H9 (cell line): ENCODE data around the gene MTCH1. TPM values are rescaled to one million over a fixed set of nuclear protein-coding genes. Genes with fewer than 3 reads are reported as not detected.
"Not testable (repeated sequence)": the region's sequence is repeated elsewhere in the genome, so short reads cannot be mapped to it uniquely, and the experiment has no call there.

Source experiments
- DNase-seq: peaks from one replicate; pipeline ENCODE4 v3.0.0-alpha.2; 2017
- H2AFZ ChIP-seq: one replicate; pipeline ENCODE4 v1.6.1; 2013; ENCODE audit warnings: mild to moderate bottlenecking, low read length, control low read depth, moderate library complexity
- H2AK5ac ChIP-seq: 2 replicates; pipeline ENCODE4 v1.6.1; 2013; ENCODE audit warnings: low read length, control low read depth, mixed read lengths; ENCODE audit not compliant: insufficient read length
- H2BK120ac ChIP-seq: one replicate; pipeline ENCODE4 v1.6.1; 2013; ENCODE audit warnings: low read depth, mild to moderate bottlenecking, low read length, control low read depth, inconsistent platforms; ENCODE audit not compliant: poor library complexity, severe bottlenecking
- H2BK12ac ChIP-seq: 2 replicates; pipeline ENCODE4 v1.6.1; 2013; ENCODE audit warnings: low read length, control low read depth, mixed read lengths, low read depth; ENCODE audit not compliant: insufficient read length
- H2BK15ac ChIP-seq: 2 replicates; pipeline ENCODE4 v1.6.1; 2013; ENCODE audit warnings: low read depth, low read length, control low read depth
- H2BK20ac ChIP-seq: one replicate; pipeline ENCODE4 v1.6.1; 2013; ENCODE audit warnings: low read depth, mild to moderate bottlenecking, low read length, control low read depth, inconsistent platforms; ENCODE audit not compliant: poor library complexity, severe bottlenecking
- H2BK5ac ChIP-seq: 2 replicates; pipeline ENCODE4 v1.6.1; 2013; ENCODE audit warnings: low read length, control low read depth, mixed read lengths; ENCODE audit not compliant: insufficient read length
- H3K14ac ChIP-seq: 2 replicates; pipeline ENCODE4 v1.6.1; 2013; ENCODE audit warnings: low read length, control low read depth; ENCODE audit not compliant: insufficient read depth
- H3K18ac ChIP-seq: 2 replicates; pipeline ENCODE4 v1.6.1; 2013; ENCODE audit warnings: low read depth, mild to moderate bottlenecking, mixed read lengths, low read length, control low read depth; ENCODE audit not compliant: insufficient read length
- H3K23ac ChIP-seq: 2 replicates; pipeline ENCODE4 v1.6.1; 2013; ENCODE audit warnings: low read length, control low read depth, mixed read lengths, low read depth; ENCODE audit not compliant: insufficient read length
- H3K23me2 ChIP-seq: 2 replicates; pipeline ENCODE4 v1.6.1; 2013; ENCODE audit warnings: low read depth, mild to moderate bottlenecking, mixed read lengths, low read length, control low read depth; ENCODE audit not compliant: insufficient read length, poor library complexity, severe bottlenecking
- H3K27ac ChIP-seq: 2 replicates; pipeline ENCODE4 v1.5.1; 2013; ENCODE audit warnings: low read length, control low read depth, mixed read lengths, low read depth; ENCODE audit not compliant: insufficient read length
- H3K27me3 ChIP-seq: 2 replicates; pipeline ENCODE4 v1.6.1; 2013; ENCODE audit warnings: low read length, control low read depth, inconsistent platforms; ENCODE audit not compliant: insufficient read depth
- H3K4ac ChIP-seq: 2 replicates; pipeline ENCODE4 v1.6.1; 2013; ENCODE audit warnings: low read depth, mild to moderate bottlenecking, control low read depth, inconsistent platforms, low read length, moderate library complexity
- H3K4me1 ChIP-seq: 2 replicates; pipeline ENCODE4 v1.6.1; 2013; ENCODE audit warnings: low read length, control low read depth, inconsistent platforms; ENCODE audit not compliant: insufficient read depth
- H3K4me2 ChIP-seq: 2 replicates; pipeline ENCODE4 v1.6.1; 2013; ENCODE audit warnings: low read length, control low read depth, mixed read lengths; ENCODE audit not compliant: insufficient read length, insufficient read depth
- H3K56ac ChIP-seq: 2 replicates; pipeline ENCODE4 v1.6.1; 2013; ENCODE audit warnings: low read depth, mild to moderate bottlenecking, mixed read lengths, low read length, control low read depth; ENCODE audit not compliant: insufficient read length
- H3K79me1 ChIP-seq: 2 replicates; pipeline ENCODE4 v1.6.1; 2013; ENCODE audit warnings: low read depth, mild to moderate bottlenecking, moderate library complexity, low read length, control low read depth, inconsistent platforms; ENCODE audit not compliant: insufficient read depth, poor library complexity, severe bottlenecking
- H3K79me2 ChIP-seq: 2 replicates; pipeline ENCODE4 v1.6.1; 2013; ENCODE audit warnings: low read length, control low read depth, inconsistent platforms; ENCODE audit not compliant: insufficient read depth
- H3K9ac ChIP-seq: 2 replicates; pipeline ENCODE4 v1.6.1; 2013; ENCODE audit warnings: low read length, control low read depth, mixed read lengths; ENCODE audit not compliant: insufficient read length; ENCODE audit errors: extremely low read depth
- H3K9me3 ChIP-seq: one replicate; pipeline ENCODE4 v1.6.1; 2013; ENCODE audit warnings: low read depth, low read length, inconsistent platforms; ENCODE audit not compliant: control insufficient read depth
- H3T11ph ChIP-seq: one replicate; pipeline ENCODE4 v1.6.1; 2013; ENCODE audit warnings: mild to moderate bottlenecking, low read length, control low read depth, inconsistent platforms
- H4K20me1 ChIP-seq: one replicate; pipeline ENCODE4 v1.6.1; 2013; ENCODE audit not compliant: control insufficient read depth, insufficient read length, insufficient read depth
- H4K5ac ChIP-seq: 2 replicates; pipeline ENCODE4 v1.6.1; 2013; ENCODE audit warnings: low read depth, mild to moderate bottlenecking, mixed read lengths, low read length, control low read depth; ENCODE audit not compliant: insufficient read length
- H4K8ac ChIP-seq: replicated peaks from 2 replicates; pipeline ENCODE4 v1.6.1; 2013; ENCODE audit warnings: low read length, control low read depth, mixed read lengths, low read depth; ENCODE audit not compliant: insufficient read length
- H4K91ac ChIP-seq: 2 replicates; pipeline ENCODE4 v1.6.1; 2013; ENCODE audit warnings: low read depth, mild to moderate bottlenecking, moderate library complexity, mixed read lengths, low read length, control low read depth; ENCODE audit not compliant: insufficient read length
- H3K27ac Mint-ChIP-seq, 3 experiments: 2 replicates in 2 of 3; 3 replicates in 1 of 3; pipeline ENCODE4 v1.8.0; 2020 to 2021; ENCODE audit warnings: mixed read lengths in 3 of 3, mild to moderate bottlenecking in 1 of 3, moderate library complexity in 1 of 3
- H3K27me3 Mint-ChIP-seq: 2 replicates; pipeline ENCODE4 v1.8.0; 2021; ENCODE audit warnings: low read depth, mild to moderate bottlenecking, moderate library complexity, mixed read lengths
- H3K36me3 Mint-ChIP-seq, 3 experiments: 2 replicates in 2 of 3; 3 replicates in 1 of 3; pipeline ENCODE4 v1.8.0; 2020 to 2021; ENCODE audit warnings: low read depth in 3 of 3, mixed read lengths in 3 of 3; ENCODE audit not compliant: insufficient read depth in 1 of 3
- H3K4me1 Mint-ChIP-seq, 2 experiments: 2 replicates each; pipeline ENCODE4 v1.8.0; 2020; ENCODE audit warnings: mixed read lengths in 2 of 2
- H3K4me3 Mint-ChIP-seq, 2 experiments: 2 replicates in 1 of 2; 3 replicates in 1 of 2; pipeline ENCODE4 v1.8.0; 2020 to 2021; ENCODE audit warnings: mild to moderate bottlenecking in 2 of 2, mixed read lengths in 2 of 2, moderate library complexity in 1 of 2
- H3K9me3 Mint-ChIP-seq, 2 experiments: 2 replicates in 1 of 2; 3 replicates in 1 of 2; pipeline ENCODE4 v1.8.0; 2020; ENCODE audit warnings: mild to moderate bottlenecking in 2 of 2, mixed read lengths in 2 of 2, moderate library complexity in 1 of 2
- CTCF ChIP-seq: fragments of 200-600 bp; sonication (generic); conservative IDR thresholded peaks from 3 replicates; pipeline ENCODE4 v1.8.0; 2021; ENCODE audit warnings: antibody characterized with exemption, mild to moderate bottlenecking
- WGBS: extraction: QIAGEN DNeasy Blood & Tissue Kit; methylation state at CpG from one replicate; pipeline ENCODE4 v1.1.7; 2013; ENCODE audit warnings: missing lambda C conversion rate, low lambda C conversion rate, mixed read lengths; ENCODE audit not compliant: insufficient read length; ENCODE audit errors: extremely low coverage; 5-methylcytosine and 5-hydroxymethylcytosine counted together
- total RNA-seq: library from RNA; stranded (reverse); gene quantifications from 2 replicates; pipeline ENCODE4 v1.2.1, GENCODE V29; 2021

The MTCH1 gene
- total RNA-seq, 1 experiment from 2014 or later = 200 TPM

DNA sequence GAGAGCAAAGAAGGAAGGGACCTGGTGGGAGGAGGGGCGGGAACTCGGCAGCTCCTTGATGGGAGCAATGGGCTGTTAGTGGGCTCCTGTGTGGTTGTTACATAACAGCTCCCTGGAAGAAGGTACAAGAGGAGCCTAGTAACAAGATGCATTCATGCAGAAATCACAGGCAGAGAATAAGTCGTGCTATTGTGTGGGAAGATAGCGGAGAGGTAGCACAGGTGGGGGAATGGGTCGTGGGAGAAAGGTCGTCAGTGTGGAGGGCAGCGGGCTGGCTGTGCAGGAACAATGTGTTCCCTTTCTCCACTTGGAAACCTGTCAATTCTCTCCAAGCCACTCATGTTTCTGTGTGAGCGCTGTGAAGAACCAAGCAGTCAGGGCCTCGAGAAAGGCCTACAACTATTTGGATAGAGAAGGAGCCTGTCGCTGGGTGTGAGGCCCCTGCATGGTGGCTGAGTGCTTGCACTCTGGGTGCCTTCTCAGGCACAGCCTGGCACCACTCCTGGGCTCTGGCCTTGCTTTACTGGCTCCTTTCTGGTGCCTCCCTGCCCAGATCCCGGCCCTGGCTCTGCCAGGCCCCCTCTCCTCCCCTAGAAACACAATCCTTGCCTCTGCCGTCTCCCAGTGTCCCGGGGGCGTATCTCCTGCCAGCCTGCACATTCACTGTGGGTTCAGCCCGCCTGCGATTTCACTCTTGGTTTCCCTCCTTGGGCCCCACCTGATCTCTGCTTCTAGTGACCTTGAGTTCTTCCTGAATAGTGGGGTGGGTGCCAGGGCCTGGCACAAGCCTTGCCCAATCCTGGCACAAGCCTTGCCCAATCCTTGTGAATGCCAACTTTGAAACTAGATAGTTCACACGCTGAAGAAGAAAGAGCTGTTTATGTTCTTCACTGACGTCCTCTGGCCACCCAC, 12.1 kb upstream of the MTCH1 start:
- no CpG with 5 or more reads among the region's 18 CpGs for WGBS

DNA sequence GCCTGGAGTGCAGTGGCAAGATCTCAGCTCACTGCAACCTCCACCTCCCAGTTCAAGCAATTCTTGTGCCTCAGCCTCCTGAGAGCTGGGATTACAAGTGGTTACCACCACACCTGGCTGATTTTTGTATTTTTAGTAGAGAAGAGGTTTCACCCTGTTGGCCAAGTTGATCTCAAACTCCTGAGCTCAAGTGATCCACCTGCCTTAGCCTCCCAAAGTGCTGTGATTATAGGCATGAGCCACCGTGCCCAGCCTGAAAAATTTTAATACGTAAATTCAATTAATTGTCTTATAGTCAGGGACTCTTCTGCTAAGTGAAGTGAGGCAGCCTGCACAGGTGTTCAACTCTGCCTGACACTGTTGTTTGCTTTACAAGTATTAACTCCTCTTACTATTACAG, 4.4 kb upstream of the MTCH1 start:
- not testable (repeated sequence) for H4K20me1 ChIP-seq, H2BK12ac ChIP-seq, H2BK20ac ChIP-seq, H3K27me3 ChIP-seq, H3K36me3 Mint-ChIP-seq, H3K56ac ChIP-seq, H2AFZ ChIP-seq, H3K27ac Mint-ChIP-seq, H3K14ac ChIP-seq, H4K8ac ChIP-seq, H3T11ph ChIP-seq, H3K4me2 ChIP-seq, H3K4me1 Mint-ChIP-seq, H2AK5ac ChIP-seq, H4K5ac ChIP-seq, H3K79me2 ChIP-seq, H3K4me1 ChIP-seq, H3K9ac ChIP-seq, DNase-seq, H3K27ac ChIP-seq, H3K4me3 Mint-ChIP-seq, H2BK15ac ChIP-seq, H3K18ac ChIP-seq, H3K23ac ChIP-seq, H2BK5ac ChIP-seq, H3K79me1 ChIP-seq, H3K27me3 Mint-ChIP-seq, H2BK120ac ChIP-seq, H3K9me3 Mint-ChIP-seq, H3K4ac ChIP-seq, H4K91ac ChIP-seq, H3K9me3 ChIP-seq
- no CpG with 5 or more reads among the region's 2 CpGs for WGBS
- H3K23me2 ChIP-seq = peaks cover 11% of the 10 kb centered on the region

More for the DNA sequence above, 12.1 kb upstream of the MTCH1 start:
- Histone ChIP-seq H3K27me3 (no peaks in the 10 kb centered on the region), H3K9ac (no peak overlapping the region), H4K91ac (no peak overlapping the region), H3K23me2 (no peaks in the 10 kb centered on the region), H2BK5ac (no peak overlapping the region), H2BK20ac (no peak overlapping the region), H2AFZ (no peak overlapping the region), H3K18ac (no peak overlapping the region), H3K4me1 (no peaks in the 10 kb centered on the region; the same call in 1 of the 2 replicates), H2BK12ac (no peak overlapping the region), H3K14ac (no peak overlapping the region), H4K20me1 (no peaks in the 10 kb centered on the region), H3T11ph (no peak overlapping the region), H3K79me2 (no peaks in the 10 kb centered on the region), H3K4me2 (no peak overlapping the region), H3K4ac (no peak overlapping the region), H3K27ac (no peak overlapping the region), H3K9me3 (no peaks in the 10 kb centered on the region), H2AK5ac (no peak overlapping the region), H2BK120ac (no peak overlapping the region), H3K23ac (no peak overlapping the region), H4K5ac (no peak overlapping the region), H2BK15ac (no peak overlapping the region), H3K56ac (no peak overlapping the region), H4K8ac (no peak overlapping the region), H3K79me1 (no peaks in the 10 kb centered on the region)
- no peak overlapping the region for H3K27ac Mint-ChIP-seq
- no peaks in the 10 kb centered on the region for H3K36me3 Mint-ChIP-seq
- H3K27me3 Mint-ChIP-seq = peaks cover 6% of the 10 kb centered on the region
- DNase-seq = no peak
- TF ChIP-seq CTCF = no peak
- no peak overlapping the region for H3K4me3 Mint-ChIP-seq
- peaks cover 8 to 29% of the 10 kb centered on the region in 2 experiments; a peak in 3 of 4 replicates for H3K4me1 Mint-ChIP-seq
- H3K9me3 Mint-ChIP-seq = no peaks in the 10 kb centered on the region
